H1 (cell line): ENCODE data around the gene PASD1. TPM values are rescaled to one million over a fixed set of nuclear protein-coding genes. Genes with fewer than 3 reads are reported as not detected.

Experiments used
- CTCF ChIA-PET: fragments of 300-600 bp; sonication (Branson Sonifier 250); formaldehyde crosslinking; loops from one replicate; lab custom pipeline; 2021; ENCODE audit not compliant: partially characterized antibody; lab: Charles Lee
- POLR2A ChIA-PET: fragments of 300-600 bp; sonication (Branson Sonifier 250); formaldehyde crosslinking; loops from one replicate; lab custom pipeline; 2021; ENCODE audit warnings: inconsistent platforms; ENCODE audit not compliant: partially characterized antibody; lab: Charles Lee
- DNase-seq, 2 experiments: peaks; one replicate each; pipeline versions ENCODE4 v3.0.0 to v3.0.0-alpha.2; 2010 to 2022; ENCODE audit warnings: low spot score in 2 of 2, low read depth in 1 of 2, mixed read lengths in 1 of 2
- FAIRE-seq: peaks from 2 replicates; lab custom pipeline; 2011; peaks lifted over from hg19 to GRCh38; lab: Jason Lieb, UNC
- H2AFZ ChIP-seq: 2 replicates; pipeline ENCODE4 v1.8.1; 2012; ENCODE audit warnings: low read length, inconsistent platforms
- H2AK5ac ChIP-seq: 2 replicates; pipeline ENCODE4 v1.6.1; 2013; ENCODE audit warnings: low read depth, low read length
- H2BK120ac ChIP-seq: replicated peaks from 2 replicates; pipeline ENCODE3; 2013; ENCODE audit warnings: low read depth, low read length, inconsistent platforms
- H2BK12ac ChIP-seq: 2 replicates; pipeline ENCODE4 v1.6.1; 2013; ENCODE audit warnings: low read depth, low read length
- H2BK15ac ChIP-seq: 2 replicates; pipeline ENCODE4 v1.6.1; 2013; ENCODE audit warnings: low read length
- H2BK20ac ChIP-seq: 2 replicates; pipeline ENCODE4 v1.6.1; 2013; ENCODE audit warnings: low read length
- H2BK5ac ChIP-seq: 2 replicates; pipeline ENCODE4 v1.6.1; 2013; ENCODE audit warnings: low read depth, low read length
- H3K14ac ChIP-seq: 2 replicates; pipeline ENCODE4 v1.6.1; 2013; ENCODE audit warnings: inconsistent platforms; ENCODE audit not compliant: insufficient read length
- H3K18ac ChIP-seq: 2 replicates; pipeline ENCODE4 v1.6.1; 2013; ENCODE audit warnings: low read length; ENCODE audit errors: extremely low read depth
- H3K23ac ChIP-seq: 2 replicates; pipeline ENCODE4 v1.6.1; 2013; ENCODE audit warnings: inconsistent platforms; ENCODE audit not compliant: insufficient read length
- H3K23me2 ChIP-seq: 2 replicates; pipeline ENCODE4 v1.6.1; 2013; ENCODE audit warnings: low read depth, low read length
- H3K27ac ChIP-seq: 2 replicates; pipeline ENCODE4 v1.6.1; 2011; ENCODE audit warnings: low read depth, low read length, inconsistent platforms
- H3K27me3 ChIP-seq, 4 experiments: replicated peaks in 1 of 4; 1 replicate in 1 of 4; 2 replicates in 3 of 4; pipeline versions ENCODE4 v1.6.1 to v1.8.1; 2011 to 2013; ENCODE audit warnings: low read length in 3 of 4, mild to moderate bottlenecking in 3 of 4, inconsistent platforms in 2 of 4, mixed read lengths in 2 of 4, moderate library complexity in 1 of 4; ENCODE audit not compliant: control insufficient read depth in 3 of 4, insufficient read depth in 3 of 4; ENCODE audit errors: extremely low read depth in 1 of 4
- H3K36me3 ChIP-seq, 4 experiments: 2 replicates each; pipeline versions ENCODE4 v1.6.1 to v1.8.1; 2011 to 2013; ENCODE audit warnings: mild to moderate bottlenecking in 4 of 4, low read length in 3 of 4, moderate library complexity in 2 of 4, control low read depth in 1 of 4, inconsistent platforms in 1 of 4; ENCODE audit not compliant: insufficient read depth in 4 of 4, control insufficient read depth in 2 of 4
- H3K4ac ChIP-seq: replicated peaks from 2 replicates; pipeline ENCODE3; 2013; ENCODE audit warnings: low read length, low read depth, mixed read lengths, inconsistent platforms; ENCODE audit not compliant: insufficient read length
- H3K4me1 ChIP-seq, 4 experiments: replicated peaks in 1 of 4; 1 replicate in 1 of 4; 2 replicates in 3 of 4; pipeline versions ENCODE4 v1.6.1 to v1.8.1; 2011 to 2013; ENCODE audit warnings: low read length in 3 of 4, inconsistent platforms in 2 of 4, mixed read lengths in 1 of 4; ENCODE audit not compliant: insufficient read depth in 4 of 4, control insufficient read depth in 3 of 4
- H3K4me2 ChIP-seq, 2 experiments: 2 replicates each; pipeline versions ENCODE4 v1.6.1 to v1.8.1; 2011 to 2013; ENCODE audit warnings: low read depth in 2 of 2, low read length in 2 of 2, control low read depth in 1 of 2, inconsistent platforms in 1 of 2, mild to moderate bottlenecking in 1 of 2; ENCODE audit not compliant: insufficient read depth in 1 of 2
- H3K4me3 ChIP-seq, 4 experiments: fragments of 200-600, 300-600 bp in 1 of 4; sonication (generic), shearing (Covaris generic), sonication (Bioruptor Twin) in 1 of 4; 2 replicates each; pipeline versions ENCODE4 v1.5.1 to v1.8.1; 2011 to 2016; ENCODE audit warnings: low read length in 4 of 4, low read depth in 3 of 4, control low read depth in 2 of 4, inconsistent platforms in 2 of 4, mild to moderate bottlenecking in 2 of 4, mixed read lengths in 1 of 4, moderate library complexity in 1 of 4; ENCODE audit not compliant: insufficient read depth in 2 of 4; ENCODE audit errors: extremely low read depth in 1 of 4
- H3K56ac ChIP-seq: replicated peaks from 2 replicates; pipeline ENCODE3; 2013; ENCODE audit warnings: low read depth, mild to moderate bottlenecking, mixed read lengths, low read length, inconsistent platforms; ENCODE audit not compliant: insufficient read length
- H3K79me1 ChIP-seq: 2 replicates; pipeline ENCODE4 v1.6.1; 2013; ENCODE audit warnings: low read depth, low read length, control low read depth
- H3K79me2 ChIP-seq, 2 experiments: 2 replicates each; pipeline versions ENCODE4 v1.6.1 to v1.8.1; 2012 to 2013; ENCODE audit warnings: low read length in 2 of 2, mild to moderate bottlenecking in 2 of 2, inconsistent platforms in 1 of 2; ENCODE audit not compliant: insufficient read depth in 2 of 2, control insufficient read depth in 1 of 2
- H3K9ac ChIP-seq, 4 experiments: replicated peaks in 1 of 4; 1 replicate in 1 of 4; 2 replicates in 3 of 4; pipeline versions ENCODE4 v1.6.1 to v1.8.1; 2011 to 2013; ENCODE audit warnings: low read depth in 3 of 4, low read length in 3 of 4, control low read depth in 2 of 4, mild to moderate bottlenecking in 2 of 4, moderate library complexity in 2 of 4, inconsistent platforms in 1 of 4; ENCODE audit errors: extremely low read depth in 1 of 4
- H3K9me3 ChIP-seq, 2 experiments: 2 replicates each; pipeline versions ENCODE4 v1.6.1 to v1.8.1; 2012 to 2013; ENCODE audit warnings: mild to moderate bottlenecking in 2 of 2, moderate library complexity in 2 of 2, control low read depth in 1 of 2, inconsistent platforms in 1 of 2, low read depth in 1 of 2, low read length in 1 of 2, mixed read lengths in 1 of 2; ENCODE audit not compliant: insufficient read depth in 2 of 2
- H4K20me1 ChIP-seq, 2 experiments: replicated peaks in 1 of 2; 2 replicates each; pipeline versions ENCODE3 to v1.8.1; 2011 to 2013; ENCODE audit warnings: inconsistent platforms in 2 of 2, low read length in 2 of 2, mild to moderate bottlenecking in 1 of 2; ENCODE audit not compliant: insufficient read depth in 2 of 2, control insufficient read depth in 1 of 2
- H4K5ac ChIP-seq: 2 replicates; pipeline ENCODE4 v1.6.1; 2013; ENCODE audit warnings: low read length, low read depth, mixed read lengths, inconsistent platforms; ENCODE audit not compliant: insufficient read length
- H4K8ac ChIP-seq: 2 replicates; pipeline ENCODE4 v1.8.0; 2013; ENCODE audit warnings: mild to moderate bottlenecking, moderate library complexity, low read length, inconsistent platforms; ENCODE audit not compliant: insufficient read depth; ENCODE audit errors: extremely low read depth
- H4K91ac ChIP-seq: replicated peaks from 2 replicates; pipeline ENCODE3; 2013; ENCODE audit warnings: low read length, mixed read lengths, inconsistent platforms; ENCODE audit not compliant: insufficient read length
- CHD2 ChIP-seq: IDR thresholded peaks from 2 replicates; pipeline ENCODE4 v1.6.1; 2012; ENCODE audit warnings: low read length, improper control_type of control experiment
- HDAC6 ChIP-seq: IDR thresholded peaks from one replicate; pipeline ENCODE4 v1.7.1; 2012; ENCODE audit warnings: low read depth, mild to moderate bottlenecking, inconsistent platforms, low read length, moderate library complexity
- NANOG ChIP-seq: IDR thresholded peaks from 2 replicates; pipeline ENCODE4 v1.6.1; 2011; ENCODE audit warnings: low read length, low read depth, mild to moderate bottlenecking, inconsistent platforms; ENCODE audit not compliant: insufficient read depth, poor library complexity, severe bottlenecking
- WGBS, 2 experiments: shearing (Covaris generic) in 1 of 2; methylation state at CpG; one replicate each; pipeline versions ENCODE4 v1.1.6 to v1.1.7; 2013 to 2015; ENCODE audit warnings: low lambda C conversion rate in 2 of 2, mixed read lengths in 2 of 2, inconsistent platforms in 1 of 2, low coverage in 1 of 2, missing lambda C conversion rate in 1 of 2; ENCODE audit not compliant: insufficient replicate concordance in 2 of 2, insufficient coverage in 1 of 2, insufficient read length in 1 of 2; ENCODE audit errors: extremely low coverage in 1 of 2, missing lambda C conversion rate in 1 of 2; 5-methylcytosine and 5-hydroxymethylcytosine counted together
- polyA plus RNA-seq, 7 experiments: library from polyadenylated mRNA; depleted of rRNA in 3 of 7; stranded (reverse) in 5 of 7; unstranded in 2 of 7; fragments of >200 nt in 5 of 7; fragments of 200-250 nt in 2 of 7; gene quantifications; 1 replicate in 5 of 7; 2 replicates in 1 of 7; 4 replicates in 1 of 7; pipeline versions ENCODE4 v1.2.1 to v1.2.3, GENCODE V29; 2011 to 2013; ENCODE audit warnings: missing spikeins in 2 of 7, mixed read lengths in 2 of 7
- total RNA-seq: library from RNA; stranded (reverse); fragmentation: NEBNext Ultra II Directional; extraction: Animal tissue kit (Norgen Biotek cat#: 25700); gene quantifications from 2 replicates; pipeline ENCODE4 v1.2.1, GENCODE V29; 2021
- TF ChIP-seq, protein P1 (sequence below): IDR thresholded peaks from 2 replicates; pipeline ENCODE4 v1.6.1; 2011; ENCODE audit warnings: low read length, improper control_type of control experiment
- TF ChIP-seq, protein P2 (sequence below): IDR thresholded peaks from 2 replicates; pipeline ENCODE4 v1.6.1; 2011; ENCODE audit warnings: low read depth, mild to moderate bottlenecking, low read length; ENCODE audit not compliant: insufficient read depth

The PASD1 gene
- total and polyA plus RNA-seq, 2 of the 8 experiments (the other 6 are each of a cell fraction or from before 2014, with no cell fraction given): 0.03 to 0.09 TPM

- Histone ChIP-seq H4K5ac (no peak overlapping the region), H3K36me3 (no peaks in the 10 kb centered on the region), H3K23me2 (no peaks in the 10 kb centered on the region), H3K4me2 (no peak overlapping the region), H2BK15ac (no peak overlapping the region), H2BK20ac (no peak overlapping the region), H4K8ac (no peak overlapping the region), H3K4me3 (no peak overlapping the region), H2AFZ (no peak overlapping the region), H3K9me3 (no peaks in the 10 kb centered on the region), H2BK12ac (no peak overlapping the region), H4K91ac (no peak overlapping the region), H2BK120ac (no peak overlapping the region), H3K56ac (no peak overlapping the region), H3K79me2 (no peaks in the 10 kb centered on the region), H3K27ac (no peak overlapping the region), H3K79me1 (no peaks in the 10 kb centered on the region), H3K4me1 (no peaks in the 10 kb centered on the region), H2BK5ac (no peak overlapping the region), H4K20me1 (no peaks in the 10 kb centered on the region), H3K9ac (no peak overlapping the region), H2AK5ac (no peak overlapping the region), H3K23ac (no peak overlapping the region), H3K18ac (no peak overlapping the region), H3K14ac (no peak overlapping the region), H3K27me3 (no peaks in the 10 kb centered on the region), H3K4ac (no peak overlapping the region)
- POLR2A ChIA-PET: no interaction called here
- no peak for TF ChIP-seq HDAC6
- TF ChIP-seq NANOG: no peak
- TF ChIP-seq, protein P1, sequence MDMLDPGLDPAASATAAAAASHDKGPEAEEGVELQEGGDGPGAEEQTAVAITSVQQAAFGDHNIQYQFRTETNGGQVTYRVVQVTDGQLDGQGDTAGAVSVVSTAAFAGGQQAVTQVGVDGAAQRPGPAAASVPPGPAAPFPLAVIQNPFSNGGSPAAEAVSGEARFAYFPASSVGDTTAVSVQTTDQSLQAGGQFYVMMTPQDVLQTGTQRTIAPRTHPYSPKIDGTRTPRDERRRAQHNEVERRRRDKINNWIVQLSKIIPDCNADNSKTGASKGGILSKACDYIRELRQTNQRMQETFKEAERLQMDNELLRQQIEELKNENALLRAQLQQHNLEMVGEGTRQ: no peak
- TF ChIP-seq, protein P2, sequence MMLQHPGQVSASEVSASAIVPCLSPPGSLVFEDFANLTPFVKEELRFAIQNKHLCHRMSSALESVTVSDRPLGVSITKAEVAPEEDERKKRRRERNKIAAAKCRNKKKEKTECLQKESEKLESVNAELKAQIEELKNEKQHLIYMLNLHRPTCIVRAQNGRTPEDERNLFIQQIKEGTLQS: no peak
- no peak for TF ChIP-seq CHD2
- no peak for FAIRE-seq
- CTCF ChIA-PET: no interaction called here
- no peak for DNase-seq
- 80% methylated on average over 4 of the region's 7 CpGs; no CpG with 5 or more reads in 1 of the 2 experiments for WGBS, 2 experiments
Measured at GRCh38 chrX:151701531-151701930, 138.1 kb downstream of the PASD1 start.
